Ovary (tissue), 1 donor: ENCODE measurements around the gene HIVEP3.

Source experiments
- EP300 ChIP-seq: sonication (generic); formaldehyde crosslinking; IDR thresholded peaks from one replicate; pipeline ENCODE4 v1.6.1; 2017; ENCODE audit warnings: antibody characterized with exemption
- POLR2A ChIP-seq: fragments of 450-650 bp; IDR thresholded peaks from one replicate; pipeline ENCODE4 v1.6.1; 2017; ENCODE audit warnings: antibody characterized with exemption, mild to moderate bottlenecking, moderate library complexity

DNA sequence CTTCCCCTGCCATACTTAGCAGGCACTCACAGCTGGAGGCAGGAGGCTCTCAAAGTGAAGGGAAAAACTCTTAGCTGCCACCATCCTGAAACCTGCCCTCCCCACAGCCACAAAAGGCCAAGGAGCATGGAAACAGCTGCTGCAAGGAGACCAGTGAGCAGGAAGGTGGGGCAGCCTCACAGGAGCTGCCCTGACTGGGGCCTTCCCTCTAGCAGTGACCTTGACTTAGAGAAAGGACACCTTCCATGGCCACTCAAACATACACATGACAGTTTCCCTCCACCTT, 126.3 kb downstream of the HIVEP3 start:
- TF ChIP-seq EP300 (no peak), POLR2A (no peak)
